GM12878 (cell line): Measurements from ENCODE around the gene CALHM2. TPM values are rescaled to one million over a fixed set of nuclear protein-coding genes. Genes with fewer than 3 reads are reported as not detected.

ENCODE experiments used
- ATAC-seq: fragments of 200-7000 bp; cut with Tn5 transposase; 3 replicates; pipeline ENCODE4 v1.9.1; 2020; ENCODE audit warnings: mild to moderate bottlenecking, moderate library complexity
- BruUV-seq: library from RNA; stranded (reverse); fragments of 400-500 nt; replicated peaks from 2 replicates; lab custom pipeline; 2021; lab: Mats Ljungman, UMichigan
- CTCF ChIA-PET: fragments of 300-600 bp; sonication (Branson Sonifier 250); formaldehyde crosslinking; extraction: SDS; loops from one replicate; lab custom pipeline; 2021; ENCODE audit warnings: inconsistent platforms; lab: Yijun Ruan, JAX
- POLR2A ChIA-PET: fragments of 350-600 bp; formaldehyde crosslinking; extraction: SDS; loops from one replicate; lab custom pipeline; 2021; ENCODE audit warnings: inconsistent platforms; lab: Charles Lee
- RAD21 ChIA-PET: fragments of 300-600 bp; sonication (Branson Sonifier 250); formaldehyde crosslinking; loops from one replicate; lab custom pipeline; 2023; ENCODE audit warnings: antibody characterized with exemption; ENCODE audit not compliant: unreplicated experiment; lab: Charles Lee
- SMC1A ChIA-PET: fragments of 300-600 bp; sonication (Branson Sonifier 250); formaldehyde crosslinking; loops from one replicate; lab custom pipeline; 2023; ENCODE audit not compliant: unreplicated experiment, uncharacterized antibody; lab: Charles Lee
- DNase-seq: peaks from one replicate; pipeline ENCODE4 v3.0.0-alpha.2; 2011; ENCODE audit warnings: low read depth, low spot score
- FAIRE-seq: peaks from 3 replicates; lab custom pipeline; 2011; peaks lifted over from hg19 to GRCh38; lab: Jason Lieb, UNC
- H2AFZ ChIP-seq: 2 replicates; pipeline ENCODE4 v1.6.0; 2011; ENCODE audit warnings: low read depth, low read length, control low read depth; ENCODE audit not compliant: control insufficient read depth
- H3K27ac ChIP-seq: 2 replicates; pipeline ENCODE4 v1.5.1; 2011; ENCODE audit warnings: control low read depth; ENCODE audit not compliant: control insufficient read depth, insufficient read depth
- H3K27me3 ChIP-seq, 2 experiments: replicated peaks in 1 of 2; 2 replicates each; pipeline versions ENCODE4 v1.6.0 to v1.6.1; 2011; ENCODE audit warnings: low read length in 1 of 2; ENCODE audit not compliant: control insufficient read depth in 2 of 2, insufficient read depth in 2 of 2
- H3K36me3 ChIP-seq, 2 experiments: 2 replicates each; pipeline ENCODE4 v1.5.1; 2011; ENCODE audit warnings: low read length in 1 of 2; ENCODE audit not compliant: control insufficient read depth in 2 of 2, insufficient read depth in 2 of 2
- H3K4me1 ChIP-seq: 2 replicates; pipeline ENCODE4 v1.6.1; 2011; ENCODE audit warnings: mild to moderate bottlenecking, low read length, moderate library complexity, mixed read lengths; ENCODE audit not compliant: control insufficient read depth, insufficient read depth
- H3K4me2 ChIP-seq: 2 replicates; pipeline ENCODE4 v1.6.0; 2011; ENCODE audit warnings: control low read depth; ENCODE audit not compliant: control insufficient read depth, insufficient read depth
- H3K4me3 ChIP-seq: fragments of 200-600 bp; sonication (generic); 2 replicates; pipeline ENCODE4 v1.5.1; 2016
- H3K79me2 ChIP-seq: 2 replicates; pipeline ENCODE4 v1.6.0; 2011; ENCODE audit warnings: low read length; ENCODE audit not compliant: control insufficient read depth, insufficient read depth
- H3K9ac ChIP-seq: 2 replicates; pipeline ENCODE4 v1.8.0; 2011; ENCODE audit warnings: low read length, control low read depth, mixed read lengths; ENCODE audit not compliant: control insufficient read depth, insufficient read depth
- H3K9me3 ChIP-seq: replicated peaks from 3 replicates; pipeline ENCODE4 v1.5.1; 2011; ENCODE audit warnings: mild to moderate bottlenecking, low read length; ENCODE audit not compliant: control insufficient read depth, insufficient read depth
- H4K20me1 ChIP-seq: 2 replicates; pipeline ENCODE4 v1.6.0; 2011; ENCODE audit not compliant: control insufficient read depth, insufficient read depth
- ATF7 ChIP-seq: fragments of 450-650 bp; IDR thresholded peaks from 2 replicates; pipeline ENCODE4 v1.6.1; 2016; ENCODE audit warnings: low read depth, mild to moderate bottlenecking
- BRCA1 ChIP-seq: IDR thresholded peaks from 2 replicates; pipeline ENCODE4 v1.6.1; 2011; ENCODE audit warnings: low read depth, low read length, improper control_type of control experiment
- HCFC1 ChIP-seq: fragments of 150-350 bp; IDR thresholded peaks from 2 replicates; pipeline ENCODE4 v1.6.1; 2014; ENCODE audit warnings: low read length
- HDAC6 ChIP-seq: fragments of 200-600 bp; sonication (generic); IDR thresholded peaks from one replicate; pipeline ENCODE4 v1.8.0; 2017; ENCODE audit warnings: antibody characterized with exemption; ENCODE audit not compliant: unreplicated experiment
- NBN ChIP-seq: fragments of 450-650 bp; IDR thresholded peaks from 2 replicates; pipeline ENCODE4 v1.6.1; 2016
- NFYA ChIP-seq: IDR thresholded peaks from 2 replicates; pipeline ENCODE4 v1.6.1; 2011; ENCODE audit warnings: low read depth, mild to moderate bottlenecking, low read length, improper control_type of control experiment, borderline replicate concordance
- NR2C1 ChIP-seq: fragments of 450-650 bp; IDR thresholded peaks from 2 replicates; pipeline ENCODE4 v1.6.1; 2017; ENCODE audit warnings: antibody characterized with exemption, mild to moderate bottlenecking, moderate library complexity
- NR2C2 ChIP-seq: IDR thresholded peaks from 2 replicates; pipeline ENCODE4 v1.6.1; 2011; ENCODE audit warnings: borderline replicate concordance, low read depth; ENCODE audit not compliant: control insufficient read depth, insufficient read length
- POLR2A ChIP-seq: IDR thresholded peaks from 2 replicates; pipeline ENCODE4 v1.6.1; 2011; ENCODE audit warnings: low read depth, mild to moderate bottlenecking, low read length
- RAD21 ChIP-seq: IDR thresholded peaks from 2 replicates; pipeline ENCODE4 v1.6.1; 2011; ENCODE audit warnings: mild to moderate bottlenecking, low read depth, low read length, moderate library complexity; ENCODE audit not compliant: insufficient read depth
- RAD51 ChIP-seq: fragments of 450-650 bp; IDR thresholded peaks from 2 replicates; pipeline ENCODE4 v1.6.1; 2016; ENCODE audit warnings: moderate library complexity, mild to moderate bottlenecking, inconsistent platforms
- SREBF1 ChIP-seq: IDR thresholded peaks from 2 replicates; pipeline ENCODE4 v1.6.1; 2012; ENCODE audit warnings: mild to moderate bottlenecking, low read length
- TCF12 ChIP-seq: IDR thresholded peaks from 2 replicates; pipeline ENCODE4 v1.6.1; 2011; ENCODE audit warnings: low read depth, mild to moderate bottlenecking, low read length
- WRNIP1 ChIP-seq: IDR thresholded peaks from 2 replicates; pipeline ENCODE4 v1.6.1; 2011; ENCODE audit warnings: low read depth, low read length, improper control_type of control experiment, borderline replicate concordance
- ZNF217 ChIP-seq: fragments of 450-650 bp; IDR thresholded peaks from 2 replicates; pipeline ENCODE4 v1.6.1; 2017; ENCODE audit warnings: antibody characterized with exemption, mild to moderate bottlenecking
- ZNF622 ChIP-seq: fragments of 450-650 bp; IDR thresholded peaks from 2 replicates; pipeline ENCODE4 v1.6.1; 2017; ENCODE audit warnings: mild to moderate bottlenecking, inconsistent platforms
- WGBS: methylation state at CpG from one replicate; pipeline ENCODE4 v1.1.6; 2016; ENCODE audit warnings: low lambda C conversion rate; ENCODE audit not compliant: insufficient replicate concordance, insufficient coverage; ENCODE audit errors: missing lambda C conversion rate; 5-methylcytosine and 5-hydroxymethylcytosine counted together
- in situ Hi-C: fragments of 300-500 bp; cut with MboI; formaldehyde crosslinking; loops from 9 replicates; pipeline ENCODE4 v1.14.3; 2018; ENCODE audit warnings: mixed read lengths
- intact Hi-C: fragments of 100-400 bp; cut with micrococcal nuclease; formaldehyde crosslinking; loops from one replicate; pipeline ENCODE4 v1.14.2; 2022; ENCODE audit not compliant: unreplicated experiment
- polyA plus RNA-seq, 11 experiments: library from polyadenylated mRNA; depleted of rRNA in 4 of 11; unstranded in 6 of 11; stranded (reverse) in 5 of 11; fragments of >200 nt; fragmentation: Nextera tagmentation in 4 of 11; fragmentation: Illumina TruSeq in 1 of 11; extraction: Ambion mirVana in 4 of 11; extraction: Trizol in 1 of 11; gene quantifications; 1 replicate in 1 of 11; 2 replicates in 10 of 11; pipeline versions ENCODE4 v1.2.1 to v1.2.3, GENCODE V29; 2011 to 2016; ENCODE audit warnings: inconsistent platforms in 2 of 11, missing spikeins in 2 of 11, low read depth in 1 of 11
- total RNA-seq, 4 experiments: library from RNA; depleted of rRNA in 3 of 4; stranded (reverse); fragments of >200 nt in 3 of 4; fragmentation: Illumina TruSeq in 1 of 4; extraction: Trizol in 1 of 4; gene quantifications; 2 replicates each; pipeline versions ENCODE4 v1.2.1 to v1.2.3, GENCODE V29; 2013 to 2021
- TF ChIP-seq, protein P1 (sequence below): fragments of 150-350 bp; IDR thresholded peaks from 2 replicates; pipeline ENCODE4 v1.6.1; 2016; ENCODE audit warnings: low read depth, low read length

Gene CALHM2
- total and polyA plus RNA-seq, 10 of the 15 experiments (the other 5 are each of a cell fraction or from before 2014, with no cell fraction given): 0.60 to 23.7 (median 9.3) TPM

DNA sequence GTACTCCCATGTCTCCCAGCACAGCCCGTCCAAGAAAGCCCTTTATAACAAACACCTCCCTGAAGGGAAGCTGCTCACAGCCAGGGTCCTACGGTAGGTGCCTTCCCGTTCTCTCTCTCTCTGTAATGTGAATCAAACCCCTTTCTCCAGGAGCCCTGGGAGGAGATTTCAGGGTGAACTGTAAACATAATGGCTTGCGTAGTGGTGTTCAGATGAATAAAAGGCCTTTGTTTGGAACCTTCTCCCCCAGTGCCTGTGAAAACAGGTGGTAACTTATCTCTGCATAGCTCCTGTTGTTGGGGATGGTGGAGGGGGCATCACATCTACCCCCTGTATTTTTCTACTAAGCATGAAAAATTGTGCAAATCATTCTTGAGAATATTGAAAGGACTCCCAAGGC is 12.4 kb downstream of the CALHM2 start:
- 100% methylated on average over 4 of the region's 4 CpGs for WGBS
- ATAC-seq (no peak), FAIRE-seq (no peak), DNase-seq (no peak)
- H3K9me3 ChIP-seq: no peaks in the 10 kb centered on the region
- no peaks in the 10 kb centered on the region for H3K4me1 ChIP-seq
- RAD21 ChIA-PET: interaction anchor here (0.6 kb wide), 1 partner anchor 44 kb away, joined by 4 read pairs; no protein-coding TSS in a partner anchor
- H3K4me3 ChIP-seq: no peak overlapping the region
- no peak overlapping the region for H3K4me2 ChIP-seq
- SMC1A ChIA-PET: interaction anchor here (1.8 kb wide), 1 partner anchor 46 kb away, joined by 5 read pairs; no protein-coding TSS in a partner anchor
- no peak overlapping the region for H2AFZ ChIP-seq
- no TSS peak for BruUV-seq
- no peak overlapping the region for H3K27ac ChIP-seq
- POLR2A ChIA-PET: no interaction called here
- no peaks in the 10 kb centered on the region for H3K79me2 ChIP-seq
- in situ Hi-C loops (no loop called here), intact Hi-C loops (no loop called here)
- H3K27me3 ChIP-seq: no peaks in the 10 kb centered on the region
- no peak for TF ChIP-seq NR2C1
- TF ChIP-seq HDAC6: no peak
- no peak for TF ChIP-seq ZNF217
- TF ChIP-seq NFYA: no peak
- no peak for TF ChIP-seq SREBF1
- no peak for TF ChIP-seq RAD21
- TF ChIP-seq POLR2A: no peak
- no peak for TF ChIP-seq RAD51
- no peak for TF ChIP-seq ZNF622
- TF ChIP-seq ATF7: no peak
- no peak for TF ChIP-seq NR2C2
- TF ChIP-seq TCF12: no peak
- TF ChIP-seq HCFC1: no peak
- no peak for TF ChIP-seq WRNIP1
- TF ChIP-seq, protein P1, sequence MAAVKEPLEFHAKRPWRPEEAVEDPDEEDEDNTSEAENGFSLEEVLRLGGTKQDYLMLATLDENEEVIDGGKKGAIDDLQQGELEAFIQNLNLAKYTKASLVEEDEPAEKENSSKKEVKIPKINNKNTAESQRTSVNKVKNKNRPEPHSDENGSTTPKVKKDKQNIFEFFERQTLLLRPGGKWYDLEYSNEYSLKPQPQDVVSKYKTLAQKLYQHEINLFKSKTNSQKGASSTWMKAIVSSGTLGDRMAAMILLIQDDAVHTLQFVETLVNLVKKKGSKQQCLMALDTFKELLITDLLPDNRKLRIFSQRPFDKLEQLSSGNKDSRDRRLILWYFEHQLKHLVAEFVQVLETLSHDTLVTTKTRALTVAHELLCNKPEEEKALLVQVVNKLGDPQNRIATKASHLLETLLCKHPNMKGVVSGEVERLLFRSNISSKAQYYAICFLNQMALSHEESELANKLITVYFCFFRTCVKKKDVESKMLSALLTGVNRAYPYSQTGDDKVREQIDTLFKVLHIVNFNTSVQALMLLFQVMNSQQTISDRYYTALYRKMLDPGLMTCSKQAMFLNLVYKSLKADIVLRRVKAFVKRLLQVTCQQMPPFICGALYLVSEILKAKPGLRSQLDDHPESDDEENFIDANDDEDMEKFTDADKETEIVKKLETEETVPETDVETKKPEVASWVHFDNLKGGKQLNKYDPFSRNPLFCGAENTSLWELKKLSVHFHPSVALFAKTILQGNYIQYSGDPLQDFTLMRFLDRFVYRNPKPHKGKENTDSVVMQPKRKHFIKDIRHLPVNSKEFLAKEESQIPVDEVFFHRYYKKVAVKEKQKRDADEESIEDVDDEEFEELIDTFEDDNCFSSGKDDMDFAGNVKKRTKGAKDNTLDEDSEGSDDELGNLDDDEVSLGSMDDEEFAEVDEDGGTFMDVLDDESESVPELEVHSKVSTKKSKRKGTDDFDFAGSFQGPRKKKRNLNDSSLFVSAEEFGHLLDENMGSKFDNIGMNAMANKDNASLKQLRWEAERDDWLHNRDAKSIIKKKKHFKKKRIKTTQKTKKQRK: no peak
- no peak for TF ChIP-seq BRCA1
- no peak for TF ChIP-seq NBN
- H3K36me3 ChIP-seq: peaks cover 37 to 49% of the 10 kb centered on the region in 2 experiments
- CTCF ChIA-PET: interaction anchor here (17.8 kb wide), 1 partner anchor 38 kb away, joined by 163 read pairs; the partner anchor contains the start of gene CALHM3
- no peak overlapping the region for H3K9ac ChIP-seq
- no peaks in the 10 kb centered on the region for H4K20me1 ChIP-seq
